GM12864 (cell line): ENCODE measurements around the gene ST6GALNAC3.

Source experiments
- DNase-seq: peaks from one replicate; pipeline ENCODE4 v3.0.0-alpha.2; 2011; ENCODE audit warnings: low read depth
- H3K4me3 ChIP-seq: 2 replicates; pipeline ENCODE4 v1.5.1; 2011; ENCODE audit warnings: mild to moderate bottlenecking, low read depth, low read length, control low read depth
- CTCF ChIP-seq: IDR thresholded peaks from 2 replicates; pipeline ENCODE4 v1.5.1; 2011; ENCODE audit warnings: low read depth, mild to moderate bottlenecking, moderate library complexity, low read length, control low read depth, inconsistent platforms; ENCODE audit errors: missing control alignments

Gene ST6GALNAC3

DNA sequence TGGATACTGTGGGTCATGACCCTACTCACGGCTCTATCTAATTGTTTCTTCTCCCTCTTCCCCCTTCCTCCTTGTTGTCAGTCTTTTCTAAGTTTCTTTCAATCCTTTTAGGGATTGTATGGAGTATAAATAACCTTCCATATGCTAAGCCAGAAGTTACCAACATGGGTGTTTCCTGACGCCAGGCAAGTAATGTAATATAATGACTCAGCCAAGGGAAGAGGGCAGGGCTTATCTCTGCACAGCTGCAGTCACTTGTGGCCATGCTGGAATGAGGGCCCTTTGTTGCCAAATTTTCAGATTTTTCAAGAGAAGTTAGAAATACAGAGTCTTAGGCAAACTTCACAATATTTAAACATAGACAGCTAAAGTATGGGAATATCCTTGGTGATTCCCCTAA is 194.6 kb downstream of the ST6GALNAC3 start:
- no peak for DNase-seq
- no peak overlapping the region for H3K4me3 ChIP-seq
- TF ChIP-seq CTCF = no peak

- no peak for DNase-seq
- H3K4me3 ChIP-seq = no peak overlapping the region
- no peak for TF ChIP-seq CTCF
Observed at GRCh38 chr1:76274302-76274701, 199.8 kb downstream of the ST6GALNAC3 start.

DNA sequence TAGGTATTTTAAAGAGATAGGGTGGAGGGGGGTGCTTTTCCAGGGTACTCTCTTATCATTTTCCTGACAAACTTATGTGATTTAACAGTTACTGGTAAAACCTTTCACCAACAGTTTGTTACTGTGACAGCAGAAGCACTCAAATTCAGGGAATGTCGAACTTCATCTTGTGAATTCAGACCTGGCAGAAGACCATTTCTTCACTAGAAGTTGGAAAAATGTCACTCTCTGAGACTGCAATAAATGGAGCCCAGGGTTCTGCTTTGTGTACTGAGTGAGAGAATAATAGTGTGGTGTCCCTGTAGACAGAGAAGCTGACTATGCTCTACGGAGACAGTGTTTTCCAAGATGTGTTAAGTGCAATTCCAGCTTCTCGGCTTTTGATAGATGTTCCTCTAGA is 200.2 kb downstream of the ST6GALNAC3 start:
- no peak for DNase-seq
- H3K4me3 ChIP-seq = no peak overlapping the region
- no peak for TF ChIP-seq CTCF

DNA sequence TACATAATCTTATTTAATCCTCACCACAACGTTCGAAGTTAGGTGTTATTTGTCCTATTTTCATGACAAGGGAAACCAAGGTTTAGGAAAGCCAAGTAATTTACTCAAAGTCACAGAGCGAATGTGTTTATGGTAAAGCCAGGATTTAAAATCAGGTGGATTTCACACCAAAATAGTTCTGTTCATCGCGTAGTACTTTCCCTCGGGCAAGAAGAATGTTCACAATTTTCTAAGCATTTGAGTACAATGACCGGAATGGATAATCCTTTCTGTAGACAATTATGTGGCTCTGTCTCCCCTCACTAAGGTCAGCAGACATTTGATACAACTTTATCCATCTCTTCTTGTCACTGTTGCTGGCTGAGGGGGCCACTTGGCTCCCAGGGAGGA is 204.2 kb downstream of the ST6GALNAC3 start:
- H3K4me3 ChIP-seq = no peak overlapping the region

GRCh38 chr1:76279101-76279748 is 204.7 kb downstream of the ST6GALNAC3 start:
- no peak for DNase-seq

More for the DNA sequence above, 204.2 kb downstream of the ST6GALNAC3 start:
- no peak for DNase-seq
- no peak for TF ChIP-seq CTCF

GRCh38 chr1:76281306-76281705 is 206.8 kb downstream of the ST6GALNAC3 start:
- H3K4me3 ChIP-seq = no peak overlapping the region
- no peak for DNase-seq
- no peak for TF ChIP-seq CTCF

More at GRCh38 chr1:76279101-76279748, 204.7 kb downstream of the ST6GALNAC3 start:
- no peak overlapping the region for H3K4me3 ChIP-seq
- TF ChIP-seq CTCF = no peak

DNA sequence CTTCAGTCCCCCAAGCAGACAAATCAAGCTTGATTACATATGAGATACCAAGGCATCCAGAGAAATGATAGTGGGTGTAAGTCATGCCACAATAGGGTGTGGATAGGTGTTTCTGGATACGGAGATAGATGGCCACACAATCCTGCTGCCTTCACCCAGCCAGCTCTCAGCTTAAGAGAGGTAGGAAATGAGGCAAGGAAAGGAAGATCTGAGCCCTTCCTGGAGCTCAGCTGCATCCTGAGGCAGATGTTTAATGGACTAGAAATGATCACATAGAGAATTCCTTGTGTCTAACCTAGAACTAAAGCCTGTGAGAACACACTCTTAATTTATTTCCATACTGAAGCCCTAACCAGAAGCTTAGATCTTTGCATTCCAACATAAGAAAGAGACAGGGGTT is 210.3 kb downstream of the ST6GALNAC3 start:
- H3K4me3 ChIP-seq = no peak overlapping the region
- no peak for DNase-seq
- no peak for TF ChIP-seq CTCF
